LNCAP (cell line): Measurements from ENCODE around the gene MAPK7.

Experiments used
- CTCF ChIP-seq: fragments of 450-650 bp; IDR thresholded peaks from 2 replicates; pipeline ENCODE4 v1.5.1; 2017; ENCODE audit warnings: mild to moderate bottlenecking

Gene MAPK7

GRCh38 chr17:19381741-19382444 lies 3.6 kb downstream of the MAPK7 start:
- TF ChIP-seq CTCF = no peak

GRCh38 chr17:19382531-19383444 lies 4.5 kb downstream of the MAPK7 start:
- TF ChIP-seq CTCF = no peak

GRCh38 chr17:19383681-19384470 lies 5.6 kb downstream of the MAPK7 start:
- no peak for TF ChIP-seq CTCF

- no peak for TF ChIP-seq CTCF
These were observed 6.6 kb downstream of the MAPK7 start for GRCh38 chr17:19384723-19385391.

- no peak for TF ChIP-seq CTCF
These were observed 7.3 kb downstream of the MAPK7 start for GRCh38 chr17:19385521-19385983.

GRCh38 chr17:19386051-19386929 lies 8.0 kb downstream of the MAPK7 start:
- no peak for TF ChIP-seq CTCF
